ENCODE measurements around the gene GNAL.
A peak's percentile ranks its signal among the peaks of the same experiment; 100 is the strongest.

DNA sequence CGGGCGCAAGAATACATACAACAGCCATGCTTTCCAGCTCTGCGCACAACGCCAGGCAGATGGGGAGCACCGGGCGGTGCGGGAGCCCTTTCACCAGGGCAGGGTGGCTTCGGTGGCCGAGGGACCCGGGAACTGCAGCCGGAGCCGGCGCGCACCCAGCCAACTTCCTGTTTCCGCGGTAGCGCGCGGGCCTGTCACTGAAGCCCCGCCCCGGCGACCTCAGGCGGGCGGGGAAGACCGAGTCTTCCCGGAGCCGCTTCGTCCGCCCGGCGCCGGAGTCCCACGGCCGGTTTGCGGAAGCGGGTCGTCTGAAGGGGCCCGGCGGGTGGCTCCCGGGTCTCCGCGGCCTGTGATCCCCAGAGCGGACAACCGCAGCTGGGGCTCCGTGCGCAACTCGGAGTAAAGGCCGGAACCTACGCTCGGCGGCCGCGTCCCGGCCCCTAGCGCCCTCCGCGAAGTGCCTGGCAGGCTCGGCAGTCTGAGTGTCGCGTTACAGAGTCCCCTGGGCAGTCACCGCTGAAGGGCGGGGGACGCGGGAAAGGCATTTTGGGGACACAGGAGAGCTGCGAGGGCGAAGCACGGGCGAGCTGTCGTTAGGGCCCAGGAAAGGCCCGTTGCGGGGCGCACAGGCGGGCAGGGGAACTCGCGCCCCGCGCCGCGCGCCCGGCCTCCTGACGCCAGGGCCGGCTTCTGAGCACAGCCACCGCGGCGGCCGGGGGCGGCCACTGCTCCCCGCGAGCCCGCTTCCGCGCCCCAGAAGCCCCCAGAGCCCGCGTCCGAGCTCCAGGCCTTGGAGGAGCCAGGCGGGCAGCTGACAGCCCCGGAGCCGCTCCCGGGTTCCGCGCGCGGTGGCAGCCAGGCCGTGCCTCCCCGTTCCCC lies 219.4 kb downstream of the GNAL start, which contains the start of gene MPPE1:
- TF ChIP-seq EP300 (IDR thresholded peaks at IDR 0.05) (no peak), POLR2A (IDR thresholded peaks at IDR 0.05; ENCODE audit: low read depth) (peak; percentile 87)
- TF ChIP-seq, protein P1, sequence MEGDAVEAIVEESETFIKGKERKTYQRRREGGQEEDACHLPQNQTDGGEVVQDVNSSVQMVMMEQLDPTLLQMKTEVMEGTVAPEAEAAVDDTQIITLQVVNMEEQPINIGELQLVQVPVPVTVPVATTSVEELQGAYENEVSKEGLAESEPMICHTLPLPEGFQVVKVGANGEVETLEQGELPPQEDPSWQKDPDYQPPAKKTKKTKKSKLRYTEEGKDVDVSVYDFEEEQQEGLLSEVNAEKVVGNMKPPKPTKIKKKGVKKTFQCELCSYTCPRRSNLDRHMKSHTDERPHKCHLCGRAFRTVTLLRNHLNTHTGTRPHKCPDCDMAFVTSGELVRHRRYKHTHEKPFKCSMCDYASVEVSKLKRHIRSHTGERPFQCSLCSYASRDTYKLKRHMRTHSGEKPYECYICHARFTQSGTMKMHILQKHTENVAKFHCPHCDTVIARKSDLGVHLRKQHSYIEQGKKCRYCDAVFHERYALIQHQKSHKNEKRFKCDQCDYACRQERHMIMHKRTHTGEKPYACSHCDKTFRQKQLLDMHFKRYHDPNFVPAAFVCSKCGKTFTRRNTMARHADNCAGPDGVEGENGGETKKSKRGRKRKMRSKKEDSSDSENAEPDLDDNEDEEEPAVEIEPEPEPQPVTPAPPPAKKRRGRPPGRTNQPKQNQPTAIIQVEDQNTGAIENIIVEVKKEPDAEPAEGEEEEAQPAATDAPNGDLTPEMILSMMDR (IDR thresholded peaks at IDR 0.05): peak in 1 of 3 experiments; percentile 3
